HCT116 (cell line): ENCODE data around the gene GALNT18. TPM values are rescaled to one million over a fixed set of nuclear protein-coding genes. Genes with fewer than 3 reads are reported as not detected.

Source experiments
- ATAC-seq: fragments of 200-7000 bp; cut with Tn5 transposase; 2 replicates; pipeline ENCODE4 v1.9.1; 2020; ENCODE audit warnings: mild to moderate bottlenecking, moderate library complexity
- BruUV-seq: library from RNA; stranded (reverse); fragments of 400-500 nt; replicated peaks from 2 replicates; lab custom pipeline; 2021; lab: Mats Ljungman, UMichigan
- CTCF ChIA-PET: fragments of 300-600 bp; sonication (Branson Sonifier 250); formaldehyde crosslinking; loops from one replicate; lab custom pipeline; 2021; ENCODE audit warnings: antibody characterized with exemption; lab: Charles Lee
- POLR2A ChIA-PET: fragments of 300-600, 350-600 bp; sonication (Branson Sonifier 250); formaldehyde crosslinking; loops from one replicate; lab custom pipeline; 2021; ENCODE audit warnings: antibody characterized with exemption; lab: Charles Lee
- RAD21 ChIA-PET, 2 experiments: fragments of 300-600 bp; sonication (Branson Sonifier 250); formaldehyde crosslinking; loops; one replicate each; lab custom pipeline; 2023; ENCODE audit warnings: low total read pairs in 2 of 2; ENCODE audit not compliant: uncharacterized antibody in 2 of 2, unreplicated experiment in 2 of 2, low non-redundant PET in 1 of 2; lab: Charles Lee
- DNase-seq: peaks from one replicate; pipeline ENCODE4 v3.0.0-alpha.2; 2010; ENCODE audit warnings: low read depth, low spot score
- H2AFZ ChIP-seq: fragments of 200-600 bp; shearing (Covaris generic), sonication (generic); 2 replicates; pipeline ENCODE4 v1.6.1; 2017; ENCODE audit warnings: low read depth, mixed run types, mixed read lengths, antibody characterized with exemption, low read length; ENCODE audit not compliant: poor library complexity, severe bottlenecking
- H3K27ac ChIP-seq: 2 replicates; pipeline ENCODE4 v1.5.1; 2012; ENCODE audit warnings: low read depth, low read length
- H3K27me3 ChIP-seq: fragments of 200-600 bp; sonication (generic); 2 replicates; pipeline ENCODE4 v1.6.1; 2016; ENCODE audit warnings: mixed run types, low read length, mixed read lengths; ENCODE audit not compliant: insufficient read depth
- H3K36me3 ChIP-seq, 2 experiments: fragments of 200-500 bp in 1 of 2; fragments of 200-600 bp in 1 of 2; sonication (Bioruptor generic) in 1 of 2; sonication (generic) in 1 of 2; 2 replicates each; pipeline versions ENCODE4 v1.5.1 to v1.6.1; 2014 to 2016; ENCODE audit warnings: low read length in 2 of 2, inconsistent platforms in 1 of 2, mixed read lengths in 1 of 2, mixed run types in 1 of 2; ENCODE audit not compliant: insufficient read depth in 2 of 2, control insufficient read depth in 1 of 2
- H3K4me1 ChIP-seq, 2 experiments: fragments of 200-600 bp in 1 of 2; sonication (generic) in 1 of 2; 2 replicates each; pipeline versions ENCODE4 v1.5.1 to v1.6.1; 2012 to 2017; ENCODE audit warnings: low read length in 2 of 2, inconsistent platforms in 1 of 2, mild to moderate bottlenecking in 1 of 2, mixed read lengths in 1 of 2, mixed run types in 1 of 2, moderate library complexity in 1 of 2; ENCODE audit not compliant: insufficient read depth in 2 of 2, control insufficient read depth in 1 of 2
- H3K4me2 ChIP-seq: fragments of 200-600 bp; sonication (generic); 2 replicates; pipeline ENCODE4 v1.6.1; 2017; ENCODE audit warnings: mixed run types, low read length, mixed read lengths
- H3K4me3 ChIP-seq, 2 experiments: fragments of 200-600 bp in 1 of 2; sonication (generic) in 1 of 2; replicated peaks in 1 of 2; 2 replicates each; pipeline ENCODE4 v1.5.1; 2011 to 2016; ENCODE audit warnings: low read length in 2 of 2, control low read depth in 1 of 2, low read depth in 1 of 2, mild to moderate bottlenecking in 1 of 2, mixed read lengths in 1 of 2, mixed run types in 1 of 2
- H3K79me2 ChIP-seq: fragments of 200-600 bp; sonication (generic); 2 replicates; pipeline ENCODE4 v1.6.1; 2017; ENCODE audit warnings: mild to moderate bottlenecking, mixed run types, low read length, moderate library complexity, mixed read lengths; ENCODE audit not compliant: insufficient read depth
- H3K9ac ChIP-seq: fragments of 200-600 bp; sonication (generic); 2 replicates; pipeline ENCODE4 v1.6.1; 2016; ENCODE audit warnings: low read length, mixed read lengths
- H3K9me2 ChIP-seq: fragments of 200-600 bp; sonication (generic), shearing (Covaris generic); 2 replicates; pipeline ENCODE4 v1.6.1; 2017; ENCODE audit warnings: mixed run types, mild to moderate bottlenecking, moderate library complexity; ENCODE audit not compliant: insufficient read depth
- H3K9me3 ChIP-seq, 2 experiments: fragments of 200-500 bp in 1 of 2; fragments of 200-600 bp in 1 of 2; sonication (Bioruptor generic) in 1 of 2; sonication (generic) in 1 of 2; 2 replicates each; pipeline ENCODE4 v1.6.1; 2014 to 2017; ENCODE audit warnings: low read length in 2 of 2, mixed read lengths in 2 of 2, inconsistent platforms in 1 of 2, low read depth in 1 of 2, mild to moderate bottlenecking in 1 of 2, mixed run types in 1 of 2, moderate library complexity in 1 of 2; ENCODE audit not compliant: control insufficient read depth in 1 of 2, insufficient read depth in 1 of 2
- H4K20me1 ChIP-seq: fragments of 200-600 bp; sonication (generic), shearing (Covaris generic); 2 replicates; pipeline ENCODE4 v1.6.1; 2017; ENCODE audit warnings: mixed run types, mild to moderate bottlenecking, moderate library complexity; ENCODE audit not compliant: insufficient read depth
- CEBPB ChIP-seq: IDR thresholded peaks from 2 replicates; pipeline ENCODE4 v1.6.1; 2012; ENCODE audit warnings: low read depth
- ELF1 ChIP-seq: IDR thresholded peaks from 2 replicates; pipeline ENCODE4 v1.6.1; 2012; ENCODE audit warnings: low read depth, borderline replicate concordance
- FOSL1 ChIP-seq: IDR thresholded peaks from 2 replicates; pipeline ENCODE4 v1.6.1; 2012; ENCODE audit warnings: low read depth
- POLR2AphosphoS5 ChIP-seq: IDR thresholded peaks from 2 replicates; pipeline ENCODE4 v1.6.1; 2011; ENCODE audit warnings: mild to moderate bottlenecking, low read depth, low read length, moderate library complexity
- RAD21 ChIP-seq: IDR thresholded peaks from 2 replicates; pipeline ENCODE4 v1.6.1; 2012; ENCODE audit warnings: low read depth, mild to moderate bottlenecking
- TCF7L2 ChIP-seq: IDR thresholded peaks from 2 replicates; pipeline ENCODE4 v1.7.0; 2011; ENCODE audit warnings: borderline replicate concordance, inconsistent platforms; ENCODE audit not compliant: insufficient read depth, insufficient read length; ENCODE audit errors: extremely low read depth
- intact Hi-C: fragments of 100-400 bp; cut with micrococcal nuclease; formaldehyde crosslinking; loops from 2 replicates; pipeline ENCODE4 v1.10.0; 2022
- total RNA-seq: library from RNA; stranded (reverse); gene quantifications from one replicate; pipeline ENCODE4 v1.2.1, GENCODE V29; 2021; ENCODE audit not compliant: unreplicated experiment
- TF ChIP-seq, protein P1 (sequence below): IDR thresholded peaks from 2 replicates; pipeline ENCODE4 v1.6.1; 2012
- TF ChIP-seq, protein P2 (sequence below): IDR thresholded peaks from 2 replicates; pipeline ENCODE4 v1.6.1; 2011; ENCODE audit warnings: mild to moderate bottlenecking, low read length, moderate library complexity; ENCODE audit not compliant: insufficient replicate concordance; ENCODE audit errors: extremely low read depth

Gene GALNT18
- total RNA-seq, 1 experiment from 2014 or later = 19.9 TPM

DNA sequence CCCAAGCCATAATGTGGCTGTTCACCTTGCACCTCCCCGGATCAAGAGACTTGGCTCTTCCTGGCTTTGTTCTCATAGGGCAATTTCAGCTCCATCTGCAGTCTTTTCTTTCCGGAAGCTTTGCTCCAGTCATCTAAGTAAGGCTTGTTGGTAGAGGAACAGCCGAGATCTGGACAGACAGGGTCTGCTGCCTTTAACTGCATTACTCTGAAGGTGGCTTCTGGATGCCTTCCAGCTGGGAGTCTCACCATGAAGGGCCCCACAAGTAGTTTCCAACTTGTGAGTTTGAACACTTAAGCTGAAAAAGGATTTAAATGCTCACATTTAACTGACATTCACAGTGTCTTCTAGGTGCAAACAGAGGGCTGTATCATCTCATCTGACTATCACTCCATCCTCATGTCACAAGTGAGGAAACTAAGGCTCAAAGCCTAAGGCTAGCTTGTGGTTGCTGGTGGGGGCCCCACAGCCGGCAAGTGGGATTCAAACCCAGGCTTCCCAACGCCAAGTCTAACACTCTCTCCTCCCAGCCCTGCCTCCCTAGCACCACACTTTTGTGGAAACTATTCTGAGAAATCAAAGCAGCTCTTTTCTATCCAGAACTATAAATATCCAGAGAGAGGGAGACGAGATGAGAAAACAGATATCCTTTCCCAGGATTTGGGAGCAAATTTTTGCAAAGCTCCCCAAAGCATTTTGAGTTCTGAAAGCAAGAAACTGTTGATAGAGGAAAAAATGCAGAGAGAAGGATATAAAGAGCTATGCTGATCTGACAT lies 58.4 kb downstream of the GALNT18 start:
- H3K4me2 ChIP-seq = no peak overlapping the region
- no peaks in the 10 kb centered on the region for H3K9me2 ChIP-seq
- no peak for ATAC-seq
- CTCF ChIA-PET = no interaction called here
- no peak for DNase-seq
- H3K27me3 ChIP-seq = no peaks in the 10 kb centered on the region
- no TSS peak for BruUV-seq
- intact Hi-C loops = no loop called here
- no peak overlapping the region for H3K9ac ChIP-seq
- POLR2A ChIA-PET = no interaction called here
- RAD21 ChIA-PET = no interaction called here
- no peak overlapping the region for H3K4me3 ChIP-seq
- no peak overlapping the region for H2AFZ ChIP-seq
- no peaks in the 10 kb centered on the region for H4K20me1 ChIP-seq
- H3K36me3 ChIP-seq = no peaks in the 10 kb centered on the region
- peaks cover 28% of the 10 kb centered on the region; the same call in 1 of the 2 replicates for H3K79me2 ChIP-seq
- no peak overlapping the region for H3K27ac ChIP-seq
- no peaks in the 10 kb centered on the region for H3K9me3 ChIP-seq
- no peak for TF ChIP-seq FOSL1
- no peak for TF ChIP-seq CEBPB
- TF ChIP-seq RAD21 = no peak
- TF ChIP-seq POLR2AphosphoS5 = no peak
- no peak for TF ChIP-seq TCF7L2
- no peak for TF ChIP-seq ELF1
- TF ChIP-seq, protein P1, sequence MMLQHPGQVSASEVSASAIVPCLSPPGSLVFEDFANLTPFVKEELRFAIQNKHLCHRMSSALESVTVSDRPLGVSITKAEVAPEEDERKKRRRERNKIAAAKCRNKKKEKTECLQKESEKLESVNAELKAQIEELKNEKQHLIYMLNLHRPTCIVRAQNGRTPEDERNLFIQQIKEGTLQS = no peak
- TF ChIP-seq, protein P2, sequence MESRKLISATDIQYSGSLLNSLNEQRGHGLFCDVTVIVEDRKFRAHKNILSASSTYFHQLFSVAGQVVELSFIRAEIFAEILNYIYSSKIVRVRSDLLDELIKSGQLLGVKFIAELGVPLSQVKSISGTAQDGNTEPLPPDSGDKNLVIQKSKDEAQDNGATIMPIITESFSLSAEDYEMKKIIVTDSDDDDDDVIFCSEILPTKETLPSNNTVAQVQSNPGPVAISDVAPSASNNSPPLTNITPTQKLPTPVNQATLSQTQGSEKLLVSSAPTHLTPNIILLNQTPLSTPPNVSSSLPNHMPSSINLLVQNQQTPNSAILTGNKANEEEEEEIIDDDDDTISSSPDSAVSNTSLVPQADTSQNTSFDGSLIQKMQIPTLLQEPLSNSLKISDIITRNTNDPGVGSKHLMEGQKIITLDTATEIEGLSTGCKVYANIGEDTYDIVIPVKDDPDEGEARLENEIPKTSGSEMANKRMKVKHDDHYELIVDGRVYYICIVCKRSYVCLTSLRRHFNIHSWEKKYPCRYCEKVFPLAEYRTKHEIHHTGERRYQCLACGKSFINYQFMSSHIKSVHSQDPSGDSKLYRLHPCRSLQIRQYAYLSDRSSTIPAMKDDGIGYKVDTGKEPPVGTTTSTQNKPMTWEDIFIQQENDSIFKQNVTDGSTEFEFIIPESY = no peak
- peaks cover 8 to 13% of the 10 kb centered on the region in 2 experiments for H3K4me1 ChIP-seq
